Liver (tissue), 9 donors: ENCODE results near the gene COPS4. TPM values are rescaled to one million over a fixed set of nuclear protein-coding genes. Genes with fewer than 3 reads are reported as not detected.

Experiments used
- DNase-seq: peaks from one replicate; pipeline ENCODE4 v3.0.0-alpha.2; 2017; ENCODE audit warnings: low spot score
- H3K27ac ChIP-seq, 2 donors: one replicate each; pipeline ENCODE4 v1.7.0; 2013; ENCODE audit warnings: inconsistent platforms in 2 of 2, low read length in 2 of 2, control low read depth in 1 of 2, low read depth in 1 of 2, mild to moderate bottlenecking in 1 of 2
- H3K27me3 ChIP-seq, 4 donors: one replicate each; pipeline versions ENCODE4 v1.6.1 to v1.7.0; 2013; ENCODE audit warnings: low read length in 3 of 4, inconsistent platforms in 1 of 4, mild to moderate bottlenecking in 1 of 4, moderate library complexity in 1 of 4; ENCODE audit not compliant: control insufficient read depth in 4 of 4, insufficient read depth in 4 of 4
- H3K36me3 ChIP-seq, 4 donors: one replicate each; pipeline versions ENCODE4 v1.6.1 to v1.7.0; 2013; ENCODE audit warnings: low read length in 3 of 4, mild to moderate bottlenecking in 3 of 4, low read depth in 1 of 4, moderate library complexity in 1 of 4; ENCODE audit not compliant: control insufficient read depth in 4 of 4, insufficient read depth in 3 of 4
- H3K4me1 ChIP-seq, 4 donors: one replicate each; pipeline versions ENCODE4 v1.6.1 to v1.7.0; 2013; ENCODE audit warnings: low read length in 3 of 4, mild to moderate bottlenecking in 3 of 4, moderate library complexity in 1 of 4; ENCODE audit not compliant: control insufficient read depth in 4 of 4, insufficient read depth in 4 of 4
- H3K4me3 ChIP-seq, 3 donors: one replicate each; pipeline versions ENCODE4 v1.6.1 to v1.7.0; 2013; ENCODE audit warnings: low read length in 3 of 3, control low read depth in 1 of 3, low read depth in 1 of 3, mild to moderate bottlenecking in 1 of 3
- H3K9ac ChIP-seq, 2 donors: one replicate each; pipeline ENCODE4 v1.7.0; 2013; ENCODE audit warnings: low read length in 2 of 2, mild to moderate bottlenecking in 2 of 2, moderate library complexity in 2 of 2, control low read depth in 1 of 2, low read depth in 1 of 2
- H3K9me3 ChIP-seq, 4 donors: one replicate each; pipeline versions ENCODE4 v1.6.1 to v1.7.0; 2013; ENCODE audit warnings: low read length in 3 of 4; ENCODE audit not compliant: control insufficient read depth in 4 of 4
- ATF3 ChIP-seq: IDR thresholded peaks from 2 replicates; pipeline ENCODE4 v1.6.1; 2016; ENCODE audit warnings: antibody characterized with exemption
- CTCF ChIP-seq: fragments of 150-350 bp; IDR thresholded peaks from 2 replicates; pipeline ENCODE4 v1.5.1; 2017; ENCODE audit warnings: improper control_type of control experiment, low read depth, low read length; ENCODE audit not compliant: missing input control
- EGR1 ChIP-seq, 2 donors: IDR thresholded peaks; 2 replicates each; pipeline ENCODE4 v1.6.1; 2016 to 2018; ENCODE audit warnings: antibody characterized with exemption in 2 of 2, low read depth in 2 of 2
- FOXA1 ChIP-seq: IDR thresholded peaks from 2 replicates; pipeline ENCODE4 v1.6.1; 2016; ENCODE audit warnings: antibody characterized with exemption
- FOXA2 ChIP-seq: IDR thresholded peaks from 2 replicates; pipeline ENCODE4 v1.6.1; 2016; ENCODE audit warnings: antibody characterized with exemption
- GABPA ChIP-seq, 2 donors: IDR thresholded peaks in 1 of 2; conservative IDR thresholded peaks in 1 of 2; 2 replicates each; pipeline ENCODE4 v1.6.1; 2016; ENCODE audit warnings: antibody characterized with exemption in 2 of 2, mild to moderate bottlenecking in 1 of 2, moderate library complexity in 1 of 2
- HNF4A ChIP-seq, 2 donors: conservative IDR thresholded peaks; 2 replicates each; pipeline ENCODE4 v1.6.1; 2016; ENCODE audit warnings: antibody characterized with exemption in 2 of 2, mild to moderate bottlenecking in 2 of 2
- HNF4G ChIP-seq: IDR thresholded peaks from 2 replicates; pipeline ENCODE4 v1.6.1; 2016; ENCODE audit warnings: antibody characterized with exemption
- JUND ChIP-seq, 2 donors: IDR thresholded peaks; 2 replicates each; pipeline ENCODE4 v1.6.1; 2016; ENCODE audit warnings: antibody characterized with exemption in 2 of 2
- MAX ChIP-seq: IDR thresholded peaks from 2 replicates; pipeline ENCODE4 v1.6.1; 2016; ENCODE audit warnings: antibody characterized with exemption
- NR2F2 ChIP-seq: IDR thresholded peaks from 2 replicates; pipeline ENCODE4 v1.6.1; 2016; ENCODE audit warnings: antibody characterized with exemption
- RAD21 ChIP-seq, 2 donors: IDR thresholded peaks; 2 replicates each; pipeline ENCODE4 v1.6.1; 2016; ENCODE audit warnings: antibody characterized with exemption in 2 of 2, mild to moderate bottlenecking in 2 of 2
- REST ChIP-seq: IDR thresholded peaks from 2 replicates; pipeline ENCODE4 v1.6.1; 2016; ENCODE audit warnings: antibody characterized with exemption, mild to moderate bottlenecking
- RXRA ChIP-seq, 2 donors: IDR thresholded peaks; 2 replicates each; pipeline ENCODE4 v1.6.1; 2017 to 2018; ENCODE audit warnings: antibody characterized with exemption in 2 of 2, mild to moderate bottlenecking in 1 of 2
- SP1 ChIP-seq: IDR thresholded peaks from 2 replicates; pipeline ENCODE4 v1.6.1; 2018; ENCODE audit warnings: antibody characterized with exemption, mild to moderate bottlenecking
- TAF1 ChIP-seq: conservative IDR thresholded peaks from 2 replicates; pipeline ENCODE4 v1.6.1; 2016; ENCODE audit warnings: antibody characterized with exemption, mild to moderate bottlenecking
- YY1 ChIP-seq: IDR thresholded peaks from 2 replicates; pipeline ENCODE4 v1.6.1; 2016; ENCODE audit warnings: antibody characterized with exemption, mild to moderate bottlenecking
- ZBTB33 ChIP-seq: IDR thresholded peaks from 2 replicates; pipeline ENCODE4 v1.6.1; 2016; ENCODE audit warnings: antibody characterized with exemption
- WGBS: extraction: QIAGEN DNeasy Blood & Tissue Kit; methylation state at CpG from one replicate; pipeline ENCODE4 v1.1.7; 2013; 5-methylcytosine and 5-hydroxymethylcytosine counted together
- polyA plus RNA-seq, 2 donors: library from polyadenylated mRNA; stranded (reverse) in 1 of 2; unstranded in 1 of 2; fragments of 200-250 nt in 1 of 2; fragments of >200 nt in 1 of 2; fragmentation: Nextera tagmentation in 1 of 2; extraction: Ambion mirVana in 1 of 2; gene quantifications; one replicate each; pipeline versions ENCODE4 v1.2.1 to v1.2.3, GENCODE V29; 2013 to 2015
- total RNA-seq, 2 donors: library from RNA; depleted of rRNA; stranded (reverse); fragments of >200 nt; gene quantifications; one replicate each; pipeline ENCODE4 v1.2.3, GENCODE V29; 2014
- donor health status: healthy.
- donor health status: healthy.
- donor health status: healthy.
- donor health status: healthy.
- donor health status: healthy.

The COPS4 gene
- total and polyA plus RNA-seq, 4 donors: 15.3 to 46.3 (median 17.4) TPM

GRCh38 chr4:83118869-83119268 lies 83.9 kb downstream of the COPS4 start:
- H3K27me3 ChIP-seq: no peaks in the 10 kb centered on the region
- H3K27ac ChIP-seq: no peak overlapping the region
- no peaks in the 10 kb centered on the region for H3K4me1 ChIP-seq
- H3K9me3 ChIP-seq: peaks cover 0 to 4% (median 0%) of the 10 kb centered on the region in 4 donors
- H3K4me3 ChIP-seq: no peak overlapping the region
- no peak for DNase-seq
- 70% methylated on average over 2 of the region's 2 CpGs for whole genome bisulfite sequencing
- H3K9ac ChIP-seq: no peak overlapping the region
- H3K36me3 ChIP-seq: no peaks in the 10 kb centered on the region
- TF ChIP-seq RAD21 (IDR thresholded peaks at IDR 0.05): no peak
- TF ChIP-seq ZBTB33: no peak
- TF ChIP-seq MAX: no peak
- TF ChIP-seq REST: no peak
- no peak for TF ChIP-seq SP1
- no peak for TF ChIP-seq HNF4G
- TF ChIP-seq FOXA2: no peak
- TF ChIP-seq HNF4A (conservative IDR thresholded peaks at IDR 0.05): no peak
- TF ChIP-seq JUND (IDR thresholded peaks at IDR 0.05): no peak
- no peak for TF ChIP-seq TAF1
- TF ChIP-seq RXRA (IDR thresholded peaks at IDR 0.05): no peak
- TF ChIP-seq NR2F2: no peak
- no peak for TF ChIP-seq GABPA (IDR thresholded peaks at IDR 0.05 in 1 of 2, conservative IDR thresholded peaks at IDR 0.05 in 1 of 2)
- no peak for TF ChIP-seq EGR1 (IDR thresholded peaks at IDR 0.05; ENCODE audit: low read depth in 2 of 2)

GRCh38 chr4:83121246-83121645 lies 86.3 kb downstream of the COPS4 start:
- Histone ChIP-seq H3K36me3 (no peaks in the 10 kb centered on the region), H3K27me3 (no peaks in the 10 kb centered on the region), H3K4me1 (no peaks in the 10 kb centered on the region), H3K9me3 (peaks cover 0 to 4% (median 0%) of the 10 kb centered on the region in 4 donors), H3K9ac (no peak overlapping the region), H3K4me3 (no peak overlapping the region), H3K27ac (no peak overlapping the region)
- no peak for DNase-seq
- WGBS: 86% methylated on average over 5 of the region's 5 CpGs
- no peak for TF ChIP-seq FOXA2
- TF ChIP-seq HNF4A (conservative IDR thresholded peaks at IDR 0.05): no peak
- no peak for TF ChIP-seq ZBTB33
- TF ChIP-seq JUND (IDR thresholded peaks at IDR 0.05): no peak
- TF ChIP-seq YY1: no peak
- TF ChIP-seq ATF3: no peak
- no peak for TF ChIP-seq CTCF
- no peak for TF ChIP-seq FOXA1
- no peak for TF ChIP-seq TAF1
- no peak for TF ChIP-seq NR2F2
- no peak for TF ChIP-seq RAD21 (IDR thresholded peaks at IDR 0.05)
- no peak for TF ChIP-seq SP1
- TF ChIP-seq HNF4G: no peak
- no peak for TF ChIP-seq EGR1 (IDR thresholded peaks at IDR 0.05; ENCODE audit: low read depth in 2 of 2)
- no peak for TF ChIP-seq GABPA (IDR thresholded peaks at IDR 0.05 in 1 of 2, conservative IDR thresholded peaks at IDR 0.05 in 1 of 2)
- no peak for TF ChIP-seq REST
- no peak for TF ChIP-seq MAX
